IMR-90 (cell line): ENCODE results near the gene HACE1. TPM values are rescaled to one million over a fixed set of nuclear protein-coding genes. Genes with fewer than 3 reads are reported as not detected.

Experiments used
- ATAC-seq: fragments of 200-7000 bp; cut with Tn5 transposase; 2 replicates; pipeline ENCODE4 v1.9.1; 2020; ENCODE audit warnings: low read depth, mild to moderate bottlenecking, moderate library complexity
- BruUV-seq: library from RNA; stranded (reverse); fragments of 400-500 nt; replicated peaks from 2 replicates; lab custom pipeline; 2021; lab: Mats Ljungman, UMichigan
- CTCF ChIA-PET: fragments of 300-600 bp; formaldehyde crosslinking; extraction: SDS; loops from one replicate; lab custom pipeline; 2021; ENCODE audit warnings: antibody characterized with exemption; lab: Yijun Ruan, JAX
- POLR2A ChIA-PET: fragments of 300-600 bp; sonication (Branson Sonifier 250); formaldehyde crosslinking; loops from one replicate; lab custom pipeline; 2022; ENCODE audit warnings: antibody characterized with exemption; ENCODE audit not compliant: unreplicated experiment; lab: Charles Lee
- DNase-seq: peaks from one replicate; pipeline ENCODE4 v3.0.0; 2013
- H2AFZ ChIP-seq: replicated peaks from 2 replicates; pipeline ENCODE3; 2013; ENCODE audit warnings: low read length, mild to moderate bottlenecking; ENCODE audit not compliant: poor library complexity
- H2AK5ac ChIP-seq: 2 replicates; pipeline ENCODE4 v1.6.1; 2013; ENCODE audit warnings: low read depth, low read length, inconsistent platforms
- H2AK9ac ChIP-seq: replicated peaks from 2 replicates; pipeline ENCODE3; 2013; ENCODE audit warnings: mild to moderate bottlenecking, low read depth, low read length, moderate library complexity; ENCODE audit not compliant: poor library complexity
- H2BK120ac ChIP-seq: 2 replicates; pipeline ENCODE4 v1.6.1; 2013; ENCODE audit warnings: low read depth, low read length, inconsistent platforms
- H2BK15ac ChIP-seq: 3 replicates; pipeline ENCODE4 v1.6.1; 2013; ENCODE audit warnings: low read depth, low read length, inconsistent platforms
- H2BK20ac ChIP-seq: 2 replicates; pipeline ENCODE4 v1.6.1; 2013; ENCODE audit warnings: low read depth, mild to moderate bottlenecking, inconsistent platforms, low read length, moderate library complexity
- H2BK5ac ChIP-seq: 2 replicates; pipeline ENCODE4 v1.6.1; 2013; ENCODE audit warnings: mild to moderate bottlenecking, low read depth, low read length, inconsistent platforms; ENCODE audit not compliant: poor library complexity, severe bottlenecking
- H3K14ac ChIP-seq: replicated peaks from 2 replicates; pipeline ENCODE4 v1.6.1; 2013; ENCODE audit warnings: low read depth, low read length, inconsistent platforms
- H3K18ac ChIP-seq: 2 replicates; pipeline ENCODE4 v1.6.1; 2013; ENCODE audit warnings: low read depth, low read length, control low read depth
- H3K23ac ChIP-seq: 2 replicates; pipeline ENCODE4 v1.6.1; 2013; ENCODE audit warnings: low read depth, low read length, inconsistent platforms
- H3K27ac ChIP-seq: 2 replicates; pipeline ENCODE4 v1.5.1; 2013; ENCODE audit warnings: mild to moderate bottlenecking, control low read depth, low read length; ENCODE audit not compliant: insufficient read depth
- H3K27me3 ChIP-seq: 2 replicates; pipeline ENCODE4 v1.6.1; 2013; ENCODE audit warnings: low read length; ENCODE audit not compliant: control insufficient read depth, insufficient read depth
- H3K36me3 ChIP-seq: 2 replicates; pipeline ENCODE4 v1.6.1; 2013; ENCODE audit warnings: low read length, mixed read lengths; ENCODE audit not compliant: control insufficient read depth, insufficient read depth
- H3K4ac ChIP-seq: 2 replicates; pipeline ENCODE4 v1.6.1; 2013; ENCODE audit warnings: low read depth, low read length, inconsistent platforms
- H3K4me1 ChIP-seq: 2 replicates; pipeline ENCODE4 v1.6.1; 2013; ENCODE audit warnings: low read length, mixed read lengths; ENCODE audit not compliant: control insufficient read depth, insufficient read depth
- H3K4me2 ChIP-seq: 2 replicates; pipeline ENCODE4 v1.6.1; 2013; ENCODE audit warnings: low read depth, mild to moderate bottlenecking, control low read depth, low read length, moderate library complexity
- H3K4me3 ChIP-seq: 2 replicates; pipeline ENCODE4 v1.5.1; 2013; ENCODE audit warnings: low read depth, mild to moderate bottlenecking, control low read depth, low read length, moderate library complexity; ENCODE audit not compliant: insufficient read depth
- H3K56ac ChIP-seq: 2 replicates; pipeline ENCODE4 v1.6.1; 2013; ENCODE audit warnings: low read length, inconsistent platforms; ENCODE audit not compliant: insufficient read depth; ENCODE audit errors: extremely low read depth
- H3K79me1 ChIP-seq, 2 experiments: 2 replicates each; pipeline ENCODE4 v1.6.1; 2013; ENCODE audit warnings: low read length in 2 of 2, inconsistent platforms in 1 of 2, low read depth in 1 of 2
- H3K9ac ChIP-seq: 2 replicates; pipeline ENCODE4 v1.6.1; 2013; ENCODE audit warnings: low read depth, low read length, control low read depth
- H3K9me1 ChIP-seq: 2 replicates; pipeline ENCODE4 v1.6.1; 2013; ENCODE audit warnings: low read length, inconsistent platforms; ENCODE audit not compliant: insufficient read depth
- H3K9me3 ChIP-seq: 2 replicates; pipeline ENCODE4 v1.6.1; 2013; ENCODE audit warnings: low read length; ENCODE audit not compliant: control insufficient read depth, insufficient read depth
- H4K20me1 ChIP-seq: 2 replicates; pipeline ENCODE4 v1.6.1; 2013; ENCODE audit warnings: low read length, inconsistent platforms; ENCODE audit not compliant: insufficient read depth
- H4K5ac ChIP-seq: 2 replicates; pipeline ENCODE4 v1.6.1; 2013; ENCODE audit warnings: mild to moderate bottlenecking, low read depth, low read length, control low read depth
- H4K8ac ChIP-seq, 2 experiments: 2 replicates each; pipeline ENCODE4 v1.6.1; 2013; ENCODE audit warnings: low read depth in 2 of 2, low read length in 2 of 2, control low read depth in 1 of 2, inconsistent platforms in 1 of 2
- H4K91ac ChIP-seq: 2 replicates; pipeline ENCODE4 v1.6.1; 2013; ENCODE audit warnings: low read depth, low read length, inconsistent platforms; ENCODE audit not compliant: insufficient read depth
- CEBPB ChIP-seq: IDR thresholded peaks from 2 replicates; pipeline ENCODE4 v1.6.1; 2012; ENCODE audit warnings: low read depth, low read length, improper control_type of control experiment
- NFE2L2 ChIP-seq: fragments of 150-350 bp; IDR thresholded peaks from 2 replicates; pipeline ENCODE4 v1.6.1; 2016; ENCODE audit warnings: low read depth, mild to moderate bottlenecking, low read length
- WGBS, 2 experiments: methylation state at CpG; one replicate each; pipeline versions ENCODE4 v1.1.5 to v1.1.7; 2013; ENCODE audit warnings: missing lambda C conversion rate in 2 of 2; ENCODE audit not compliant: insufficient read length in 1 of 2; ENCODE audit errors: extremely low coverage in 2 of 2; 5-methylcytosine and 5-hydroxymethylcytosine counted together
- dilution Hi-C: fragments of 300-500 bp; cut with HindIII; formaldehyde crosslinking; loops from one replicate; pipeline ENCODE4 v1.14.3; 2018; ENCODE audit warnings: low sequenced_read_pairs; ENCODE audit not compliant: unreplicated experiment
- in situ Hi-C: fragments of 300-500 bp; cut with MboI; formaldehyde crosslinking; loops from 3 replicates; pipeline ENCODE4 v1.14.3; 2019; ENCODE audit warnings: low sequenced_read_pairs, inconsistent platforms, mixed read lengths
- intact Hi-C: fragments of 100-400 bp; cut with micrococcal nuclease; formaldehyde crosslinking; loops from 2 replicates; pipeline ENCODE4 v1.10.0; 2022
- microRNA-seq, 2 experiments: library from miRNA; stranded (forward) in 1 of 2; unstranded in 1 of 2; fragments of 10-50 nt in 1 of 2; fragments of <30 nt in 1 of 2; gene quantifications in 1 of 2; microRNA quantifications in 1 of 2; one replicate each; pipeline versions ENCODE3 to v1.1.0; 2013 to 2020; ENCODE audit not compliant: insufficient read depth in 1 of 2, insufficient read length in 1 of 2, unreplicated experiment in 1 of 2
- polyA plus RNA-seq, 3 experiments: library from polyadenylated mRNA; depleted of rRNA; stranded (reverse); fragments of >200 nt; gene quantifications; 2 replicates each; pipeline ENCODE4 v1.2.3, GENCODE V29; 2012; ENCODE audit warnings: low replicate concordance in 1 of 3
- small RNA-seq, 5 experiments: library from RNA; depleted of rRNA; stranded (forward); fragments of <200 nt; gene quantifications; one replicate each; pipeline ENCODE3, GENCODE V24; 2012
- total RNA-seq: library from RNA; depleted of rRNA; stranded (reverse); fragments of >200 nt; gene quantifications from 2 replicates; pipeline ENCODE4 v1.2.3, GENCODE V29; 2012; rRNA removed

Gene HACE1
- total and polyA plus RNA-seq, 2 of the 4 experiments (the other 2 are of a cell fraction): 5.4 to 10.8 TPM

DNA sequence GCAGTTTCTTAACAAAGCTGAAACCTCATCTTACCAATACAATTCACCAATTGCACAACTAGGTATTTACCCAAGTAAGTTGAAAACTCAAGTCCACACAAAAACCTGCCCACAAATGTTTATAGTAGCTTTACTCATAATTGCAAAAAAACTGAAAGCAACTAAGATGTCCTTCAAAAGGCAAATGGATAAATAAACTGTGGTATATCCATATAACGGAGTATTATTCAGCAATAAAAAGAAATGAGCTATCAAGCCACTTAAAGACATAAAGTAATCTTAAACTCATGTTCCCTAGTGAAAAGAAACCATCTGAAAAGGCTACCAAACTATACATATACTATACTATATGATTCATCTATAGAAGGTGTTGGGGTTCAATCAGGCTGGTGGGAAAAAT lies 179.7 kb downstream of the HACE1 start:
- H4K91ac ChIP-seq: no peak overlapping the region
- H2BK15ac ChIP-seq: no peak overlapping the region
- ChIA-PET CTCF (no interaction called here), POLR2A (no interaction called here)
- dilution Hi-C loops (no loop called here), in situ Hi-C loops (loop anchor here (10.0 kb wide), 1 partner anchor 395 kb away; no protein-coding TSS in a partner anchor), intact Hi-C loops (loop anchor here (5.0 kb wide), 1 partner anchor 397 kb away; no protein-coding TSS in a partner anchor)
- TF ChIP-seq CEBPB: no peak
- TF ChIP-seq NFE2L2: no peak
- DNase-seq: no peak
- H3K23ac ChIP-seq: no peak overlapping the region
- no peak overlapping the region for H3K4ac ChIP-seq
- H2BK20ac ChIP-seq: no peak overlapping the region
- H2AFZ ChIP-seq: no peak overlapping the region
- no peak overlapping the region for H2BK120ac ChIP-seq
- H2AK9ac ChIP-seq: no peak overlapping the region
- BruUV-seq: no TSS peak
- no peak overlapping the region for H4K5ac ChIP-seq
- no peaks in the 10 kb centered on the region for H3K4me1 ChIP-seq
- H3K36me3 ChIP-seq: no peaks in the 10 kb centered on the region
- no peak overlapping the region for H2BK5ac ChIP-seq
- H3K79me1 ChIP-seq: no peaks in the 10 kb centered on the region
- no peaks in the 10 kb centered on the region for H3K9me3 ChIP-seq
- no peak overlapping the region for H4K8ac ChIP-seq
- no peak overlapping the region for H3K18ac ChIP-seq
- no peaks in the 10 kb centered on the region for H3K27me3 ChIP-seq
- no peaks in the 10 kb centered on the region for H4K20me1 ChIP-seq
- no peak overlapping the region for H3K9ac ChIP-seq
- WGBS, 2 experiments: no CpG with 5 or more reads among the region's 1 CpG
- no peak overlapping the region for H3K14ac ChIP-seq
- no peak overlapping the region for H3K56ac ChIP-seq
- no peaks in the 10 kb centered on the region for H3K9me1 ChIP-seq
- no peak overlapping the region for H3K4me2 ChIP-seq
- no peak for ATAC-seq
- no peak overlapping the region for H3K27ac ChIP-seq
- H2AK5ac ChIP-seq: no peak overlapping the region
- no peak overlapping the region for H3K4me3 ChIP-seq

Small RNA genes within 50 kb of the gene (microRNA-seq; reads per million reads assigned to microRNA genes)
- gene RNU6-897P (ENCODE audit: insufficient read depth, insufficient read length): not detected

Small RNA genes within 50 kb of the gene (small RNA-seq; reads per million reads assigned to genes)
- gene RNU6-897P: 0 reads per million in 5 experiments

Other genes starting within 250 kb of the HACE1 start
- gene LIN28B, start 97.2 kb upstream of the HACE1 start, total RNA-seq: not detected in 2 replicates
- gene LIN28B, start 97.2 kb upstream of the HACE1 start, polyA plus RNA-seq (2012; rRNA removed): not detected in 2 replicates